IMR-90 (cell line): Measurements from ENCODE around the gene GLI1. TPM values are rescaled to one million over a fixed set of nuclear protein-coding genes. Genes with fewer than 3 reads are reported as not detected.

Experiments used
- ATAC-seq: fragments of 200-7000 bp; cut with Tn5 transposase; 2 replicates; pipeline ENCODE4 v1.9.1; 2020; ENCODE audit warnings: low read depth, mild to moderate bottlenecking, moderate library complexity
- BruUV-seq: library from RNA; stranded (reverse); fragments of 400-500 nt; replicated peaks from 2 replicates; lab custom pipeline; 2021; lab: Mats Ljungman, UMichigan
- CTCF ChIA-PET: fragments of 300-600 bp; formaldehyde crosslinking; extraction: SDS; loops from one replicate; lab custom pipeline; 2021; ENCODE audit warnings: antibody characterized with exemption; lab: Yijun Ruan, JAX
- POLR2A ChIA-PET: fragments of 300-600 bp; sonication (Branson Sonifier 250); formaldehyde crosslinking; loops from one replicate; lab custom pipeline; 2022; ENCODE audit warnings: antibody characterized with exemption; ENCODE audit not compliant: unreplicated experiment; lab: Charles Lee
- DNase-seq: peaks from one replicate; pipeline ENCODE4 v3.0.0; 2013
- H2AFZ ChIP-seq: replicated peaks from 2 replicates; pipeline ENCODE3; 2013; ENCODE audit warnings: low read length, mild to moderate bottlenecking; ENCODE audit not compliant: poor library complexity
- H2AK5ac ChIP-seq: 2 replicates; pipeline ENCODE4 v1.6.1; 2013; ENCODE audit warnings: low read depth, low read length, inconsistent platforms
- H2AK9ac ChIP-seq: replicated peaks from 2 replicates; pipeline ENCODE3; 2013; ENCODE audit warnings: mild to moderate bottlenecking, low read depth, low read length, moderate library complexity; ENCODE audit not compliant: poor library complexity
- H2BK120ac ChIP-seq: 2 replicates; pipeline ENCODE4 v1.6.1; 2013; ENCODE audit warnings: low read depth, low read length, inconsistent platforms
- H2BK15ac ChIP-seq: 3 replicates; pipeline ENCODE4 v1.6.1; 2013; ENCODE audit warnings: low read depth, low read length, inconsistent platforms
- H2BK20ac ChIP-seq: 2 replicates; pipeline ENCODE4 v1.6.1; 2013; ENCODE audit warnings: low read depth, mild to moderate bottlenecking, inconsistent platforms, low read length, moderate library complexity
- H2BK5ac ChIP-seq: 2 replicates; pipeline ENCODE4 v1.6.1; 2013; ENCODE audit warnings: mild to moderate bottlenecking, low read depth, low read length, inconsistent platforms; ENCODE audit not compliant: poor library complexity, severe bottlenecking
- H3K14ac ChIP-seq: replicated peaks from 2 replicates; pipeline ENCODE4 v1.6.1; 2013; ENCODE audit warnings: low read depth, low read length, inconsistent platforms
- H3K18ac ChIP-seq: 2 replicates; pipeline ENCODE4 v1.6.1; 2013; ENCODE audit warnings: low read depth, low read length, control low read depth
- H3K23ac ChIP-seq: 2 replicates; pipeline ENCODE4 v1.6.1; 2013; ENCODE audit warnings: low read depth, low read length, inconsistent platforms
- H3K27ac ChIP-seq: 2 replicates; pipeline ENCODE4 v1.5.1; 2013; ENCODE audit warnings: mild to moderate bottlenecking, control low read depth, low read length; ENCODE audit not compliant: insufficient read depth
- H3K27me3 ChIP-seq: 2 replicates; pipeline ENCODE4 v1.6.1; 2013; ENCODE audit warnings: low read length; ENCODE audit not compliant: control insufficient read depth, insufficient read depth
- H3K36me3 ChIP-seq: 2 replicates; pipeline ENCODE4 v1.6.1; 2013; ENCODE audit warnings: low read length, mixed read lengths; ENCODE audit not compliant: control insufficient read depth, insufficient read depth
- H3K4ac ChIP-seq: 2 replicates; pipeline ENCODE4 v1.6.1; 2013; ENCODE audit warnings: low read depth, low read length, inconsistent platforms
- H3K4me1 ChIP-seq: 2 replicates; pipeline ENCODE4 v1.6.1; 2013; ENCODE audit warnings: low read length, mixed read lengths; ENCODE audit not compliant: control insufficient read depth, insufficient read depth
- H3K4me2 ChIP-seq: 2 replicates; pipeline ENCODE4 v1.6.1; 2013; ENCODE audit warnings: low read depth, mild to moderate bottlenecking, control low read depth, low read length, moderate library complexity
- H3K4me3 ChIP-seq: 2 replicates; pipeline ENCODE4 v1.5.1; 2013; ENCODE audit warnings: low read depth, mild to moderate bottlenecking, control low read depth, low read length, moderate library complexity; ENCODE audit not compliant: insufficient read depth
- H3K56ac ChIP-seq: 2 replicates; pipeline ENCODE4 v1.6.1; 2013; ENCODE audit warnings: low read length, inconsistent platforms; ENCODE audit not compliant: insufficient read depth; ENCODE audit errors: extremely low read depth
- H3K79me1 ChIP-seq, 2 experiments: 2 replicates each; pipeline ENCODE4 v1.6.1; 2013; ENCODE audit warnings: low read length in 2 of 2, inconsistent platforms in 1 of 2, low read depth in 1 of 2
- H3K9ac ChIP-seq: 2 replicates; pipeline ENCODE4 v1.6.1; 2013; ENCODE audit warnings: low read depth, low read length, control low read depth
- H3K9me1 ChIP-seq: 2 replicates; pipeline ENCODE4 v1.6.1; 2013; ENCODE audit warnings: low read length, inconsistent platforms; ENCODE audit not compliant: insufficient read depth
- H3K9me3 ChIP-seq: 2 replicates; pipeline ENCODE4 v1.6.1; 2013; ENCODE audit warnings: low read length; ENCODE audit not compliant: control insufficient read depth, insufficient read depth
- H4K20me1 ChIP-seq: 2 replicates; pipeline ENCODE4 v1.6.1; 2013; ENCODE audit warnings: low read length, inconsistent platforms; ENCODE audit not compliant: insufficient read depth
- H4K5ac ChIP-seq: 2 replicates; pipeline ENCODE4 v1.6.1; 2013; ENCODE audit warnings: mild to moderate bottlenecking, low read depth, low read length, control low read depth
- H4K8ac ChIP-seq, 2 experiments: 2 replicates each; pipeline ENCODE4 v1.6.1; 2013; ENCODE audit warnings: low read depth in 2 of 2, low read length in 2 of 2, control low read depth in 1 of 2, inconsistent platforms in 1 of 2
- H4K91ac ChIP-seq: 2 replicates; pipeline ENCODE4 v1.6.1; 2013; ENCODE audit warnings: low read depth, low read length, inconsistent platforms; ENCODE audit not compliant: insufficient read depth
- CEBPB ChIP-seq: IDR thresholded peaks from 2 replicates; pipeline ENCODE4 v1.6.1; 2012; ENCODE audit warnings: low read depth, low read length, improper control_type of control experiment
- CHD1 ChIP-seq: IDR thresholded peaks from 2 replicates; pipeline ENCODE4 v1.6.1; 2012; ENCODE audit warnings: low read depth, low read length, improper control_type of control experiment
- MAFK ChIP-seq: IDR thresholded peaks from 2 replicates; pipeline ENCODE4 v1.6.1; 2012; ENCODE audit warnings: low read depth, low read length, improper control_type of control experiment
- MAZ ChIP-seq: IDR thresholded peaks from 2 replicates; pipeline ENCODE4 v1.6.1; 2012; ENCODE audit warnings: low read depth, mild to moderate bottlenecking, low read length, improper control_type of control experiment, moderate library complexity, borderline replicate concordance
- MXI1 ChIP-seq: IDR thresholded peaks from 2 replicates; pipeline ENCODE4 v1.6.1; 2012; ENCODE audit warnings: low read depth, mild to moderate bottlenecking, low read length, moderate library complexity, borderline replicate concordance
- NFE2L2 ChIP-seq: fragments of 150-350 bp; IDR thresholded peaks from 2 replicates; pipeline ENCODE4 v1.6.1; 2016; ENCODE audit warnings: low read depth, mild to moderate bottlenecking, low read length
- RAD21 ChIP-seq: IDR thresholded peaks from 2 replicates; pipeline ENCODE4 v1.6.1; 2012; ENCODE audit warnings: low read length, improper control_type of control experiment
- RCOR1 ChIP-seq: IDR thresholded peaks from 2 replicates; pipeline ENCODE4 v1.6.1; 2012; ENCODE audit warnings: mild to moderate bottlenecking, low read length, improper control_type of control experiment; ENCODE audit not compliant: insufficient replicate concordance
- SMC3 ChIP-seq: fragments of 150-350 bp; IDR thresholded peaks from 2 replicates; pipeline ENCODE4 v1.6.1; 2016; ENCODE audit warnings: low read depth, mild to moderate bottlenecking, antibody characterized with exemption, low read length, moderate library complexity
- WGBS, 2 experiments: methylation state at CpG; one replicate each; pipeline versions ENCODE4 v1.1.5 to v1.1.7; 2013; ENCODE audit warnings: missing lambda C conversion rate in 2 of 2; ENCODE audit not compliant: insufficient read length in 1 of 2; ENCODE audit errors: extremely low coverage in 2 of 2; 5-methylcytosine and 5-hydroxymethylcytosine counted together
- dilution Hi-C: fragments of 300-500 bp; cut with HindIII; formaldehyde crosslinking; loops from one replicate; pipeline ENCODE4 v1.14.3; 2018; ENCODE audit warnings: low sequenced_read_pairs; ENCODE audit not compliant: unreplicated experiment
- in situ Hi-C: fragments of 300-500 bp; cut with MboI; formaldehyde crosslinking; loops from 3 replicates; pipeline ENCODE4 v1.14.3; 2019; ENCODE audit warnings: low sequenced_read_pairs, inconsistent platforms, mixed read lengths
- intact Hi-C: fragments of 100-400 bp; cut with micrococcal nuclease; formaldehyde crosslinking; loops from 2 replicates; pipeline ENCODE4 v1.10.0; 2022
- polyA plus RNA-seq, 3 experiments: library from polyadenylated mRNA; depleted of rRNA; stranded (reverse); fragments of >200 nt; gene quantifications; 2 replicates each; pipeline ENCODE4 v1.2.3, GENCODE V29; 2012; ENCODE audit warnings: low replicate concordance in 1 of 3
- total RNA-seq: library from RNA; depleted of rRNA; stranded (reverse); fragments of >200 nt; gene quantifications from 2 replicates; pipeline ENCODE4 v1.2.3, GENCODE V29; 2012
- TF ChIP-seq, protein P1 (sequence below): conservative IDR thresholded peaks from 2 replicates; pipeline ENCODE4 v1.5.1; 2012; ENCODE audit warnings: mild to moderate bottlenecking, low read depth, low read length, improper control_type of control experiment
- TF ChIP-seq, protein P2 (sequence below): fragments of 150-350 bp; IDR thresholded peaks from 2 replicates; pipeline ENCODE4 v1.6.1; 2017; ENCODE audit warnings: mild to moderate bottlenecking, antibody characterized with exemption, low read length, low read depth
- TF ChIP-seq, protein P3 (sequence below): fragments of 150-350 bp; IDR thresholded peaks from 2 replicates; pipeline ENCODE4 v1.6.1; 2016; ENCODE audit warnings: low read depth, mild to moderate bottlenecking, low read length, moderate library complexity, borderline replicate concordance

Gene GLI1
- total and polyA plus RNA-seq, 2 of the 4 experiments (the other 2 are of a cell fraction) = 1.3 to 3.8 TPM

DNA sequence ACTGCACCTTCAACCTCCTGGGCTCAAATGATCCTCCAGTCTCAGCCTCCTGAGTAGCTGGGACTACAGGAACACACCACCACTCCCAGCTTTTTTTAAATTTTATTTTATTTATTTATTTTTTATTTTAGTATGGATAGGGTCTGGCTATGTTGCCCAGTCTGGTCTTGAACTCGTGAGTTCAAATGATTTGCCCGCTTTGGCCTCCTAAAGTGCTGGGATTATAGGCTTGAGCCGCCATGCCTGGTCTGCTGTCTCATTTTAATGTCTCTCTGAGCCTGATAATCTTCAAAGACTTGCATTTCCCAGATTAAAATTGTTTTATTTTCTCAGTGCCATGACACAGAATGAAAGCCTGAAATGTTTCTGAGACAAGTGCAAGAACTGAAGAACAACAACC, 26.2 kb upstream of the GLI1 start:
- no peak overlapping the region for H2AK5ac ChIP-seq
- H3K27me3 ChIP-seq = no peaks in the 10 kb centered on the region
- dilution Hi-C loops (no loop called here), in situ Hi-C loops (no loop called here), intact Hi-C loops (loop anchor here (5.0 kb wide), 1 partner anchor 126 kb away; no protein-coding TSS in a partner anchor)
- no peaks in the 10 kb centered on the region for H3K9me3 ChIP-seq
- H3K36me3 ChIP-seq = no peaks in the 10 kb centered on the region
- no peak overlapping the region for H3K4me2 ChIP-seq
- H2BK20ac ChIP-seq = no peak overlapping the region
- ATAC-seq (no peak), DNase-seq (no peak)
- H3K79me1 ChIP-seq = peaks cover 13 to 21% of the 10 kb centered on the region in 2 experiments
- no peak overlapping the region for H3K14ac ChIP-seq
- no peaks in the 10 kb centered on the region for H4K20me1 ChIP-seq
- no peak overlapping the region for H4K5ac ChIP-seq
- POLR2A ChIA-PET = no interaction called here
- no peak overlapping the region for H3K56ac ChIP-seq
- H3K4ac ChIP-seq = no peak overlapping the region
- H2BK120ac ChIP-seq = no peak overlapping the region
- no TSS peak for BruUV-seq
- H3K18ac ChIP-seq = no peak overlapping the region
- no peak overlapping the region for H3K9ac ChIP-seq
- WGBS, 2 experiments = no CpG with 5 or more reads among the region's 3 CpGs
- no peak overlapping the region for H2AK9ac ChIP-seq
- H3K4me1 ChIP-seq = peaks cover 3% of the 10 kb centered on the region
- H4K91ac ChIP-seq = no peak overlapping the region
- H3K4me3 ChIP-seq = no peak overlapping the region
- CTCF ChIA-PET = interaction anchor here (0.7 kb wide), 1 partner anchor 63 kb away, joined by 3 read pairs; no protein-coding TSS in a partner anchor
- no peak for TF ChIP-seq SMC3
- no peak for TF ChIP-seq MAZ
- TF ChIP-seq, protein P1, sequence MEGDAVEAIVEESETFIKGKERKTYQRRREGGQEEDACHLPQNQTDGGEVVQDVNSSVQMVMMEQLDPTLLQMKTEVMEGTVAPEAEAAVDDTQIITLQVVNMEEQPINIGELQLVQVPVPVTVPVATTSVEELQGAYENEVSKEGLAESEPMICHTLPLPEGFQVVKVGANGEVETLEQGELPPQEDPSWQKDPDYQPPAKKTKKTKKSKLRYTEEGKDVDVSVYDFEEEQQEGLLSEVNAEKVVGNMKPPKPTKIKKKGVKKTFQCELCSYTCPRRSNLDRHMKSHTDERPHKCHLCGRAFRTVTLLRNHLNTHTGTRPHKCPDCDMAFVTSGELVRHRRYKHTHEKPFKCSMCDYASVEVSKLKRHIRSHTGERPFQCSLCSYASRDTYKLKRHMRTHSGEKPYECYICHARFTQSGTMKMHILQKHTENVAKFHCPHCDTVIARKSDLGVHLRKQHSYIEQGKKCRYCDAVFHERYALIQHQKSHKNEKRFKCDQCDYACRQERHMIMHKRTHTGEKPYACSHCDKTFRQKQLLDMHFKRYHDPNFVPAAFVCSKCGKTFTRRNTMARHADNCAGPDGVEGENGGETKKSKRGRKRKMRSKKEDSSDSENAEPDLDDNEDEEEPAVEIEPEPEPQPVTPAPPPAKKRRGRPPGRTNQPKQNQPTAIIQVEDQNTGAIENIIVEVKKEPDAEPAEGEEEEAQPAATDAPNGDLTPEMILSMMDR = no peak
- TF ChIP-seq CHD1 = no peak
- TF ChIP-seq RAD21 = no peak
- TF ChIP-seq MAFK = no peak
- TF ChIP-seq, protein P2, sequence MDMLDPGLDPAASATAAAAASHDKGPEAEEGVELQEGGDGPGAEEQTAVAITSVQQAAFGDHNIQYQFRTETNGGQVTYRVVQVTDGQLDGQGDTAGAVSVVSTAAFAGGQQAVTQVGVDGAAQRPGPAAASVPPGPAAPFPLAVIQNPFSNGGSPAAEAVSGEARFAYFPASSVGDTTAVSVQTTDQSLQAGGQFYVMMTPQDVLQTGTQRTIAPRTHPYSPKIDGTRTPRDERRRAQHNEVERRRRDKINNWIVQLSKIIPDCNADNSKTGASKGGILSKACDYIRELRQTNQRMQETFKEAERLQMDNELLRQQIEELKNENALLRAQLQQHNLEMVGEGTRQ = no peak
- no peak for TF ChIP-seq CEBPB
- no peak for TF ChIP-seq MXI1
- TF ChIP-seq NFE2L2 = no peak
- TF ChIP-seq, protein P3, sequence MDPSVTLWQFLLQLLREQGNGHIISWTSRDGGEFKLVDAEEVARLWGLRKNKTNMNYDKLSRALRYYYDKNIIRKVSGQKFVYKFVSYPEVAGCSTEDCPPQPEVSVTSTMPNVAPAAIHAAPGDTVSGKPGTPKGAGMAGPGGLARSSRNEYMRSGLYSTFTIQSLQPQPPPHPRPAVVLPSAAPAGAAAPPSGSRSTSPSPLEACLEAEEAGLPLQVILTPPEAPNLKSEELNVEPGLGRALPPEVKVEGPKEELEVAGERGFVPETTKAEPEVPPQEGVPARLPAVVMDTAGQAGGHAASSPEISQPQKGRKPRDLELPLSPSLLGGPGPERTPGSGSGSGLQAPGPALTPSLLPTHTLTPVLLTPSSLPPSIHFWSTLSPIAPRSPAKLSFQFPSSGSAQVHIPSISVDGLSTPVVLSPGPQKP = no peak
- no peak for TF ChIP-seq RCOR1
- no peak overlapping the region for H3K23ac ChIP-seq
- H3K27ac ChIP-seq = no peak overlapping the region
- no peak overlapping the region for H2BK15ac ChIP-seq
- no peak overlapping the region for H2AFZ ChIP-seq
- H4K8ac ChIP-seq = no peak overlapping the region
- 0 out of 2 replicates have a peak, but pooled peaks cover 3% of the 10 kb centered on the region for H3K9me1 ChIP-seq
- H2BK5ac ChIP-seq = no peak overlapping the region
